OCI-LY7 (cell line): Measurements from ENCODE around the gene PTPRM.
"Not testable (repeated sequence)": the region's sequence is repeated elsewhere in the genome, so short reads cannot be mapped to it uniquely, and the experiment has no call there.

Experiments
- EZH2phosphoT487 ChIP-seq: fragments of 200-600 bp; sonication (generic); IDR thresholded peaks from 2 replicates; pipeline ENCODE4 v1.6.1; 2018; ENCODE audit warnings: low read depth, borderline replicate concordance, mild to moderate bottlenecking, mixed run types, antibody characterized with exemption, low read length, moderate library complexity, mixed read lengths
- TF ChIP-seq, protein P1 (sequence below): fragments of 200-600 bp; sonication (generic); conservative IDR thresholded peaks from 2 replicates; pipeline ENCODE4 v1.5.1; 2014; ENCODE audit warnings: mild to moderate bottlenecking, antibody characterized with exemption, low read length, moderate library complexity, mixed read lengths

DNA sequence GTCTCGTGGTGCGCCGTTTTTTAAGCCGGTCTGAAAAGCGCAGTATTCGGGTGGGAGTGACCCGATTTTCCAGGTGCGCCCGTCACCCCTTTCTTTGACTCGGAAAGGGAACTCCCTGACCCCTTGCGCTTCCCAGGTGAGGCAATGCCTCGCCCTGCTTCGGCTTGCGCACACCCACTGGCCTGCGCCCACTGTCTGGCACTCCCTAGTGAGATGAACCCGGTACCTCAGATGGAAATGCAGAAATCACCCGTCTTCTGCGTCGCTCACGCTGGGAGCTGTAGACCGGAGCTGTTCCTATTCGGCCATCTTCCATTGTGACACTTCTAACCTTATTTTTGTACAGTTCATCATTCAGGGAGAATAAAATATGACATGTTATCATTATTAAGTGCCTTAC is 496.0 kb downstream of the PTPRM start:
- TF ChIP-seq, protein P1, sequence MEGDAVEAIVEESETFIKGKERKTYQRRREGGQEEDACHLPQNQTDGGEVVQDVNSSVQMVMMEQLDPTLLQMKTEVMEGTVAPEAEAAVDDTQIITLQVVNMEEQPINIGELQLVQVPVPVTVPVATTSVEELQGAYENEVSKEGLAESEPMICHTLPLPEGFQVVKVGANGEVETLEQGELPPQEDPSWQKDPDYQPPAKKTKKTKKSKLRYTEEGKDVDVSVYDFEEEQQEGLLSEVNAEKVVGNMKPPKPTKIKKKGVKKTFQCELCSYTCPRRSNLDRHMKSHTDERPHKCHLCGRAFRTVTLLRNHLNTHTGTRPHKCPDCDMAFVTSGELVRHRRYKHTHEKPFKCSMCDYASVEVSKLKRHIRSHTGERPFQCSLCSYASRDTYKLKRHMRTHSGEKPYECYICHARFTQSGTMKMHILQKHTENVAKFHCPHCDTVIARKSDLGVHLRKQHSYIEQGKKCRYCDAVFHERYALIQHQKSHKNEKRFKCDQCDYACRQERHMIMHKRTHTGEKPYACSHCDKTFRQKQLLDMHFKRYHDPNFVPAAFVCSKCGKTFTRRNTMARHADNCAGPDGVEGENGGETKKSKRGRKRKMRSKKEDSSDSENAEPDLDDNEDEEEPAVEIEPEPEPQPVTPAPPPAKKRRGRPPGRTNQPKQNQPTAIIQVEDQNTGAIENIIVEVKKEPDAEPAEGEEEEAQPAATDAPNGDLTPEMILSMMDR, result not testable (repeated sequence)
- TF ChIP-seq EZH2phosphoT487, result not testable (repeated sequence)
